Measurements from ENCODE around the gene KCTD7. TPM values are rescaled to one million over a fixed set of nuclear protein-coding genes. Genes with fewer than 3 reads are reported as not detected.
"Not testable (repeated sequence)": the region's sequence is repeated elsewhere in the genome, so short reads cannot be mapped to it uniquely, and the experiment has no call there.

Gene KCTD7
- total and polyA plus RNA-seq, 8 donors: 1.7 to 17.5 (median 4.8) TPM

DNA sequence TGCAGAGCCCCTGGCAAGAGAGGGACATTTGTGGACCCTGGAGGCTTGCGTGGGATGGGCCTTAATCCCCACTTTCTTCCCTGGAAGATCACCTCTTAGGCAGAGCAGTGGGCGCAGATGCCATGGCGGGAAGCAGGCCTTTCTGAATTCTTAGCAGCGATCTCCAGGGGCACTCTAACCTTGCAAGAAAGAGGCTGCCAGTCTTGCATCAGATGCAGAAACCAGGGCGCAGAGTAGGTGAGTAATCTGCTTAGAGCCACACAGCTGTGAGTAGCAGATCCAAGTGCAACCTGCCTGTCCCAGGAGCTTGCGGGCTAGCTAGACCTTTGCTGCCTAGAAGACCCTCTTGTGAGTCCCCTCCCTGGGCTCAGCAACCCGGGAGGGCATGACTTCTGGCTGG, 40.0 kb downstream of the KCTD7 start:
- DNase-seq: no peak
- H3K9me3 ChIP-seq: no peaks in the 10 kb centered on the region
- no peak overlapping the region for H3K27ac ChIP-seq
- WGBS, 5 donors: 95 to 100% (median 97%) methylated on average over 4 to 7 of the region's 7 CpGs
- H3K4me3 ChIP-seq: no peak overlapping the region
- peaks cover 0 to 19% (median 3%) of the 10 kb centered on the region in 4 donors for H3K36me3 ChIP-seq
- H3K27me3 ChIP-seq: no peaks in the 10 kb centered on the region
- peaks cover 0 to 6% (median 2%) of the 10 kb centered on the region in 4 donors for H3K4me1 ChIP-seq
- TF ChIP-seq POLR2AphosphoS5 (IDR thresholded peaks at IDR 0.05) (no peak), EP300 (IDR thresholded peaks at IDR 0.05) (no peak), CTCF (IDR thresholded peaks at IDR 0.05) (no peak), POLR2A (IDR thresholded peaks at IDR 0.05) (no peak)
- intact Hi-C loops (cut with DNase I; ENCODE audit: low total_unique reads): no loop called here

GRCh38 chr7:66669088-66669487, 40.4 kb downstream of the KCTD7 start:
- 66 to 81% (median 75%) methylated on average over 5 to 7 of the region's 7 CpGs for WGBS, 5 donors
- intact Hi-C loops (cut with DNase I; ENCODE audit: low total_unique reads): no loop called here
- Histone ChIP-seq H3K36me3 (peaks cover 0 to 19% (median 3%) of the 10 kb centered on the region in 4 donors), H3K27me3 (no peaks in the 10 kb centered on the region), H3K4me3 (no peak overlapping the region), H3K4me1 (peaks cover 0 to 6% (median 2%) of the 10 kb centered on the region in 4 donors), H3K9me3 (no peaks in the 10 kb centered on the region), H3K27ac (no peak overlapping the region)
- TF ChIP-seq POLR2A (IDR thresholded peaks at IDR 0.05) (no peak), POLR2AphosphoS5 (IDR thresholded peaks at IDR 0.05) (no peak), EP300 (IDR thresholded peaks at IDR 0.05) (no peak), CTCF (IDR thresholded peaks at IDR 0.05) (no peak)
- DNase-seq: no peak

DNA sequence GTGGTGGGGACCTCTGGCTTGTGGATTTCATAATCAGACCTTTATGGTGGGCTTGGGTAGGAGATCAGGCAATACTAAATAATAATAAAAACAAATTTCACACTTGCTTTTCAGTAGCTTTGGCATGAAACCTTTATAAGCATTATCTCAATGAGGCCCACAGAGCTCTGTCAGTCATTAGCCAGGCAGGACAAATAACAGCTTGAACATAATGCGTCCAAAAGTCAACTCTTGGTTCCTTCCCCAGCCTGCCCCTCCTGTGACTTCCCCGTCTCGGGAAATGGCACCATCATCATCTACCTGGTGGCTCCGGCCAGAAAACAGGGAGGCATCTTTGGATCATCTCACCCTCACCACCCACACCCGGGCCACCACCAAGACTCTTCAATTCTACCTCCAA, 40.8 kb downstream of the KCTD7 start:
- intact Hi-C loops (cut with DNase I; ENCODE audit: low total_unique reads): no loop called here
- H3K4me3 ChIP-seq: no peak overlapping the region
- no peak overlapping the region for H3K27ac ChIP-seq
- WGBS, 5 donors: 71 to 84% (median 79%) methylated on average over 5 of the region's 5 CpGs
- TF ChIP-seq EP300 (IDR thresholded peaks at IDR 0.05): no peak
- TF ChIP-seq CTCF (IDR thresholded peaks at IDR 0.05): no peak
- TF ChIP-seq POLR2AphosphoS5 (IDR thresholded peaks at IDR 0.05): no peak
- no peak for TF ChIP-seq POLR2A (IDR thresholded peaks at IDR 0.05)
- DNase-seq: no peak
- H3K27me3 ChIP-seq: no peaks in the 10 kb centered on the region
- H3K4me1 ChIP-seq: peaks cover 0 to 4% (median 2%) of the 10 kb centered on the region in 4 donors
- peaks cover 0 to 19% (median 3%) of the 10 kb centered on the region in 4 donors for H3K36me3 ChIP-seq
- no peaks in the 10 kb centered on the region for H3K9me3 ChIP-seq

DNA sequence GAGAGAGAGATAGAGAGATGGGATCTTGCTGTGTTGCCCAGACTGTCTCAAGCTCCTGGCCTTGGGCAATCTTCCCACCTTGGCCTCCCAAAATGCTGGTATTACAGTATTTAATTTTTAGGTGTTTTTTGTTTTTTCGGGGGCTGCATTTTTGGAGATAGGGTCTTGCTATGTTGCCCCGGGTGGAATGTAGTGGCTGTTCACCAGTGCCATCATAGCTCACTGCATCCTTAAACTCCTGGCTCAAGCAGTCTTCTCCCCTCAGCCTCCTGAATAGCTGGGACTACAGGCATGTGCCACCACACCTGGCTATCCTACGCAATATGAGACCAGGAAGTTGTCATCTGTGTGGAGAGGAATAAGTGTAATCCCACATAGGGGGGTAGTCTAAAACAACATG, 42.4 kb downstream of the KCTD7 start:
- no peak for TF ChIP-seq CTCF (IDR thresholded peaks at IDR 0.05)
- no peak for TF ChIP-seq EP300 (IDR thresholded peaks at IDR 0.05)
- TF ChIP-seq POLR2AphosphoS5 (IDR thresholded peaks at IDR 0.05): no peak
- no peak for TF ChIP-seq POLR2A (IDR thresholded peaks at IDR 0.05)
- Histone ChIP-seq H3K9me3 (no peaks in the 10 kb centered on the region), H3K27ac (no peak overlapping the region), H3K4me3 (no peak overlapping the region), H3K36me3 (peaks cover 0 to 19% (median 3%) of the 10 kb centered on the region in 4 donors), H3K27me3 (no peaks in the 10 kb centered on the region), H3K4me1 (no peaks in the 10 kb centered on the region)
- WGBS, 5 donors: 96 to 98% (median 98%) methylated on average over 3 of the region's 3 CpGs
- intact Hi-C loops (cut with DNase I; ENCODE audit: low total_unique reads): no loop called here
- DNase-seq: no peak

DNA sequence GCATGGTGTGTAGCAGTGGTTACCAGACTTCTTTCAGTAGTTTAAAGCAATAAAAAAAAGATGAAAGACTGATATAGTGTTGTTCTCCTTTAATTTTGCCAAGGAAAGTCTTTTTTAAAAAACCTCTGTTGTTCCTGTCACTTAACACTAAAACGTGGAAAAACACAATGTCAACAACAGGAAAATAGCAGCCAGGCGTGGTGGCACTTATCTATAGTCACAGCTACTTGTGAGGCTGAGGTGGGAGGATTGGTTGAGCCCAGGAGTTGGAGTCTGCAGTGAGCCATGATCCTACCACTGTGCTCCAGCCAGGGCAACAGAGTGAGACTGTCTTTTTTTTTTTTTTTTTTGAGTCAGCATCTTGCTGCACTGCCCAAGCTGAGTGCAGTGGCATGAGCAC, 42.8 kb downstream of the KCTD7 start:
- DNase-seq; H3K4me1 ChIP-seq; H3K9me3 ChIP-seq; H3K27ac ChIP-seq; H3K27me3 ChIP-seq; intact Hi-C loops (cut with DNase I; ENCODE audit: low total_unique reads); H3K4me3 ChIP-seq: not testable (repeated sequence)
- peaks cover 0 to 19% (median 3%) of the 10 kb centered on the region in 4 donors for H3K36me3 ChIP-seq
- WGBS, 5 donors: 41 to 63% (median 59%) methylated on average over 2 of the region's 2 CpGs

DNA sequence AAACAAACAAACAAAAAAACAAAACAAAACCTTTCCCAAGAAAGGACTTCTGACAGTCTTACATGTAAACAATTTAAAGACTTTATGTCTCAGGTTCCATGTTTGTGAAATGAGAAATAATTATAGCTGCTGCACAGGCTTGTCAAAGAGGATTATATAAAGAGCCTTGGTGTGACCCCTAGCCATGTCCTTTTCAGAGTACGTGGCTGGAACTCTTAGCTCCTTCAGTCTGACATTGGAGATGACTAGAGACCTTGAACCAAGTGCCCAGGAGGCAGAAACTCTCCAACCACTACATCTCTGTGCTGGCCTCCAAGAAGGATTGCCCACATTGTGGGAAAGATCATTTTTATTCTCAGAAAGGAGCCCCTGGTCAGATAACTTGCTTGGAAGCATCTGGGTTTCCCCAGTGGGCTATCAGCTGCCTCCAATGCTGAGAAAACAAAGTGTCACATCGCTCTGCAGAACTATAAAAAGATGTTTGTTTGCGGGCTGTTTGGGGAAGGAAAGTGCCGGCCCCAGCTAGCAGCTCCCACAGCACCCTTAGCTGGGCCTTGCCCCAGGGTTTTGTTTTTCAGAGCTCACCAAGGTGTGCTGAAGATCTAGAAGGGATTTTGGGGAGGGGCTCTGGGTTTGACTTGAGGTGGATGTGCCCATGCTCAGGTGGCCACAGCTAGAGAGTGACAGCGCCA, 43.9 kb downstream of the KCTD7 start:
- H3K36me3 ChIP-seq: peaks cover 0 to 19% (median 3%) of the 10 kb centered on the region in 4 donors
- H3K9me3 ChIP-seq; DNase-seq; intact Hi-C loops (cut with DNase I; ENCODE audit: low total_unique reads); H3K4me3 ChIP-seq; H3K27me3 ChIP-seq; H3K27ac ChIP-seq; H3K4me1 ChIP-seq: not testable (repeated sequence)
- 50 to 100% (median 63%) methylated on average over 1 to 4 of the region's 5 CpGs for WGBS, 5 donors

DNA sequence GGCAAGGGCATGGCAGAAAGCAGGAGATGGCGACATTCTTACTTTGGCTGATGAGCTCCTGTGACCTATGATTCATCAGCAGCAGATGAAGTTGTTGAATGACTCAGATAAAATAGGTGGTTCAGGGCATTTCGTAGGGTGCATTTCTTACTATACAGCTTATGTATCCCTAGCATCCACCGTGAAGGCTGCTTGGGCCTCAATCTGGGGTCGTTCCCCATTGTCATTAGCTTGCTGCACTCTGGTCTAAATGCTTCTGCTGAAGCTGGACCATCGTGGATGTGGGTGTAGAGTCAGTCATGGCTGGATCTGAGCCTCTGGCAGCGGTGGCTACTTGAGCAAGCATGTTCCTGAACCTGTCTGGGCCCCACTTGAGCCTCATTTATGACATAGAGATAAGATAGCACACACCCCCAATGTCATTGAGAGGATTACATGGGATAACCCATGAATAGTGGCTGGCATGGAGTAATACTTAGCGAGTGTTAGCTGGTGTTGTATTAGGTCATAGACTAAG, 44.5 kb downstream of the KCTD7 start:
- H3K27ac ChIP-seq; H3K4me3 ChIP-seq; H3K4me1 ChIP-seq; DNase-seq; H3K27me3 ChIP-seq; intact Hi-C loops (cut with DNase I; ENCODE audit: low total_unique reads); H3K9me3 ChIP-seq: not testable (repeated sequence)
- 70 to 81% (median 77%) methylated on average over 2 to 6 of the region's 7 CpGs for WGBS, 5 donors
- peaks cover 0 to 19% (median 3%) of the 10 kb centered on the region in 4 donors for H3K36me3 ChIP-seq

All from stomach (tissue), 9 donors.